GM21447 (cell line): ENCODE results near the gene DCPS.
"Not testable (repeated sequence)": the region's sequence is repeated elsewhere in the genome, so short reads cannot be mapped to it uniquely, and the experiment has no call there.

ENCODE experiments used
- ATAC-seq: cut with Tn5 transposase; IDR thresholded peaks from one replicate; pipeline ENCODE4 v1.9.1; 2021; ENCODE audit not compliant: unreplicated experiment

The DCPS gene, protein sequence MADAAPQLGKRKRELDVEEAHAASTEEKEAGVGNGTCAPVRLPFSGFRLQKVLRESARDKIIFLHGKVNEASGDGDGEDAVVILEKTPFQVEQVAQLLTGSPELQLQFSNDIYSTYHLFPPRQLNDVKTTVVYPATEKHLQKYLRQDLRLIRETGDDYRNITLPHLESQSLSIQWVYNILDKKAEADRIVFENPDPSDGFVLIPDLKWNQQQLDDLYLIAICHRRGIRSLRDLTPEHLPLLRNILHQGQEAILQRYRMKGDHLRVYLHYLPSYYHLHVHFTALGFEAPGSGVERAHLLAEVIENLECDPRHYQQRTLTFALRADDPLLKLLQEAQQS

DNA sequence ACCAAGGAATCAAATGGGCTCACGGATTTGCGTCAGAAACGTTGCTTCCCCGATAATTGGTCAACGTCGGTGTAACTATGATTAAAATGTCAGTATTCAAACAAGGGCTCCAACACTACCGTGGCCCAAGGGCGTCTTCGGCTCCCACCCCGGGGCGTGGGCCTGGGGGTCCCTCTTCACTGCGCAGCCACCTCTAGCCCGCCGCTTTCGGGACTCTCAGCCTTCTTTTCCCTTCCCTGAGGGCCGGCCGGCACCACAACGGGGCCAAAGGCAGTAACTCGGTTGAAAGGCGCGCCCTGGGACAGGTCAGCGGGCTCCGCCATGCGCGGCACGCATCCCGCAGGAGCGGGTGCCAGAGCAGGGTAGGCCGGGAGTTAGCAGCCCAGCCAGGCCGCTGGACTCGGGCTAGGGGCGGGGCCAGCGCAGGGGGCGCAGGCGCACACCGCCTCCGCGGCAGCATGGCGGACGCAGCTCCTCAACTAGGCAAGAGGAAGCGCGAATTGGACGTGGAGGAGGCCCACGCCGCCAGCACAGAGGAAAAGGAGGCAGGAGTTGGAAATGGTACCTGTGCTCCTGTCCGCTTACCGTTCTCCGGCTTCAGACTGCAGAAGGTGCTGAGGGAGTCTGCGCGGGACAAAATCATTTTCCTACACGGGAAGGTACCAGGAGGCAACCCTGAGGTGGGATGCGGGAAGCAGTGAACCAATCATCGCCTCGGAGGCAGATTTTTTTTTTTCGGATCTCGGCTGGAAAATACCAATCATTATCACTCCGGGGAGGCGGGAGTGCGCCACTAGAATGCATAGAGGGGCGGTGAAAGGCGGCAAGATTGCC, at the start of gene DCPS:
Gene DCPS, plus strand, starts transcription at position 438 of the 834 bp plus-strand sequence. Its CDS starts 21 bp downstream, at position 459.
- peak; percentile 77 for ATAC-seq

DNA sequence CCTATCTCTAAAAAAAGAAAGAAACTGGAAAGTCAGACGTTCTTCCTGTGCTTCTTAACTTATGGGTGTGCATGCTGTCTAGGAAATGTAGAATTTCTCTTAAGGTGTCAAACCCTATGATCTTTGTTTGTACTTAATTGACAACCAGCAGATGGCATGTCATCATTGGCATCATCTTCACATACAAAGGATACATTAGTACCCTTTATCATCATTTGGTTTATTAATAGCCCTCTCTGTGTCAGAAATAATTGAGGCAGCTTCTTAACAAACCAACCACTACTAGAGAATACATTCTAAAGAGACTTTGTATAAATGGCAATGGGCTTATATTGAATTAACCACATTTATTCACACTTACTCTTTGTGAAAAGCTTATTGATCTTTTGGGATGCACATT, 49.0 kb upstream of the DCPS start:
- no peak for ATAC-seq

DNA sequence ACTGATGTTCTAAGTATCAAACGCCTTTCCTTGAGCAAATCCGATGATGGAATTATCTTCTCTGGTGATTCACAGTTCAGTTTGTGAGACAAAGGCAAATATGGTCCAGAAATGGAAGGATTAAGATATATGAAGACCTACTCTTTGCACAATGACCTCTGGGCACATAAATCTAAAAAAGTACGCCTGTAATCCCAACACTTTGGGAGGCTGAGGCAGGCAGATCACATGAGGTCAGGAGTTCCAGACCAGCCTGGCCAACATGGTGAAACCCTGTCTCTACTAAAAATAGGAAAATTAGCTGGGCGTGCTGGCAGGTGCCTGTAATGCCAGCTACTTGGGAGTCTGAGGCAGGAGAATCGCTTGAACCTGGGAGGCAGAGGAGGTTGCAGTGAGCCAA, 48.4 kb upstream of the DCPS start:
- ATAC-seq, result not testable (repeated sequence)

DNA sequence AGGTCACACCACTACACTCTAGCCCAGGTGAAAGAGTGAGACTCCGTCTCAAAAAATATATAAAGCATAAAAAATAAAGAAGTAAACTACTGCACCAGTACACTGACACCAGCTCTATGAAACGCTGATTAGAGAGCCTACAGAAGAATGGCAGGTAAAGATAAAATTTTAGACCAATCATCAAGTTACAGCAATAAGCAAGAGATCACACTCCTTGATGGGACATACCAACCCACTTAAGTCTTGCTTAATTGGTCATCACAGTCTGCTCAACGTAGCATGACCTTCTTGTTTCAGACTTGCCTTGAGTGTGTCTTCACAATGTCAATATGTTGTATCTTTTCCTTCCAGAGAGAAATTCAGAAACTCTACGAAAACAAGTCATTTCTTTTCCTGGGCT, 47.6 kb upstream of the DCPS start:
- no peak for ATAC-seq

DNA sequence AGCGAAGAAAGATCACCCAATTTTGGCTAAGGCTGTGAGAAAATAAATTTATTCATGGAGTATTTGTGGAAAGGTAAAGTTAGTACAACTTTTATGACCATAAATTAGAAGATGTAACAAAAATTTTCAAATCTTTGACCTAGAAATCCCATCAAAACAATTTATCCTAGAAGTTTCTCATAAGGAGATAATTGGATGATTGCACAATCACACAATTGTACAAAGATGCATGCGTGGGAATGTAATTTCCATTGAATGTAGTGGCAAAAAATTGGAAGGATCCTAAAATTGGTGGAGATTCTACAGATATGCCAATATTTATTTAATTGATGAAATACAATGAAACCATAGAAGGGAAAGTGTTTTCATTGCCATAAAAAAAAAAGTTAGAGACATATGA, 46.7 kb upstream of the DCPS start:
- no peak for ATAC-seq

DNA sequence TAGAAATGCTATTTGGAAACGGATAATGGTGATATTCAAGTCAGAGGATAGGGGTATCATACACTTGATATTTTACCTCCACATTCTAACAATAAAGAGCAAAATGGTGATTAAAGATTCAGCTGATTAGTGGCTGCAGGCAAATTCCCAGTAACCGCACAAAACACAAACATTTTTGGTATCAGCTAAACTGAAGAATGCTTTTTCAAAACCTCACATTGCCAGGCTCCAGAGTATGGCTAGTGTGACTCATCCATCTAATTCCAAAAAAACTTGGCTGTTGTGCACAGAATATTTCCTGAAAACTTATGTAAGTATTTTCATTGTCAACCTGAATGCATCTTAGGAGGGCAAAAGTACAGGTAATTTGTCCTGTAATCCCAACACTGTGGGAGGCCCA, 46.1 kb upstream of the DCPS start:
- ATAC-seq, result no peak

DNA sequence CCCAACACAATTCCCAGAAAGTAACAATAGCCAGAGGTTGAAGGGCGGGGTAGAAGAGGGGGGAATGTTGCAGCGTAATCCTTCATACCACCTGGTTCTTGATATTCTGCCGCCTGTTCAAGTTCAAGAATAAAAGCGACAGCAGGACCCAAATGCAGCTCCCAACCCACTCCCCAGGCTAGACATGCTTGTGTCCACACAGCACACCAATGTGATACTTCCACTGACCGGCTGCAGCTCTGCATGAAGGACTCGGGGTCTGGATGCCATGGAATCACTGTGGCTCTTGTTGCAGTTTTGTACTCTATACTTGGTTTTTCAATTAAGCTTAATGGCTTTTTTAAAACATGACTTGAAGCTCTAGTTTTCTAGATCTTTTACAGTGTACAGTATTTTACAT, 41.6 kb upstream of the DCPS start:
- ATAC-seq, result no peak

DNA sequence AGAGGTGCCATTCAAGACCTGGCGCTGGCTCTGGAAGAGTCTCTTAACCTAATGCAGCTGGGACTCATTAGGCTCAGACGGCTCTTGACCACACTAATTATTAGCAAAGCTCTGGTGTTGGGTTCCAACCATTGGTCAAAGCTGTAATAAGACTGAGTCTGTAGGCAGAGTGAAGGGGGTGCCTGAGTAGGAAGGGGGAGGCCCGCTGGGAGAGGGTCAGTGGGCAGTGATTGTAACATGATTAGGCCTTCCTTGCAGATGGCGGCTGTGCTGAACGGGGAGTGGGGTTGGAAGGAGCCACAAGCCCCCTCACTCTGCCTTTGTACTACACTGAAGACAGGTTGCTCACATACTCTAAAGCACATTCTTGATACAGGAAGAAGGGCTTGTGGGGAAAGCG, 40.4 kb upstream of the DCPS start:
- no peak for ATAC-seq

DNA sequence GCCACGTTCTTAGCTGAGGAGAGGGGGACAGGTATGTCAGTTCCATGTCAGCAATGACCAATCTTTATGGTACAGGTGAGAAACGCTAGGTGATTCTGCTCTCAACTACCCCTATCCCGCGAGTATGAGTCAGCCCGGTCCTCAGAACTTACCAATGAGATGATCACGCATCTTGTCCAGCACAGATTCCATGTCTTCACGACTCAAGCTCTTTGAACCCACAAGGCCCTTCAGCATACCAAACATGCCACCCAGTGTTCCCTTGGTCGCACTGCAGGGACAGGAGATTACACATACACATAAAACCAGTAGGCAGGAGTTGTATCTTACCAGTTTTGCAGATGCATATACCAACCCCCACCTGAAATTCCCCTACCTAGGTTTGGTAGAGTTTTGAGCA, 38.0 kb upstream of the DCPS start:
- ATAC-seq, result no peak

DNA sequence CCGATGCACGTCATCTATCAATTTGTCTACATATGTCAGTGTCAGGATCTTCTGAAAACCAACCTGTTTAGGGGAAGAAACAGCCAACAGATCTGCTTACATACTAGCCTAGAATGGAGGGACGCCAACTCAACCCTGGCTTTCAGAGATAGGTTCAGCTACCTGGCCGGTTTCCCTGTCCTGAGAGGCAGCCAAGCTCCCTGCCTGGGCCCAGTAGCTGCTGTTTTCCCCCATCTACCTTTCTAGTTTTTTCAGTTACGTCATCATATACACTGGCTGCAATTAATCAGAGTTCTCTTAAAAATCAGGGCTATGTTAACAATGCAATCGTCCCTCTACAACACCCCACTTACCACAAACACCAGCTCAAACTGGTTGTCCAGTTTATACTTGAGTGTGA, 36.2 kb upstream of the DCPS start:
- ATAC-seq, result no peak

DNA sequence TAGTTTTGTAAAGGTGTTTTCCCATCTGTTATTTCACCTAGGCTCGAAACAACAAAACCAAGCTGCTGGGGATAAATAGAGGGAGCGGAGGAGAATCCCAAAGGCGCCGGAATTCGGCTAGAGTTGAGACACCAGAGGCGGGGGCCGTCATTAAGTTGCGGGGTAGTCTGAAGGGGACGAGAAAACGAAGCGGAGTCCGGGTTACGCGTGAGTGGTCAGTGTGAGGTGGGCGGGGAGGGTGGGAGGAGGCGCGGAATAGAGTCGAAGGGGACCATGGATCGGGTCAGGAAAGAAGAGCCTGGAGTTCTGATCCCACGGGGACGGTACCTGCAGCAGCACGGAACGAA, 35.5 kb upstream of the DCPS start:
- ATAC-seq, result peak; percentile 1

DNA sequence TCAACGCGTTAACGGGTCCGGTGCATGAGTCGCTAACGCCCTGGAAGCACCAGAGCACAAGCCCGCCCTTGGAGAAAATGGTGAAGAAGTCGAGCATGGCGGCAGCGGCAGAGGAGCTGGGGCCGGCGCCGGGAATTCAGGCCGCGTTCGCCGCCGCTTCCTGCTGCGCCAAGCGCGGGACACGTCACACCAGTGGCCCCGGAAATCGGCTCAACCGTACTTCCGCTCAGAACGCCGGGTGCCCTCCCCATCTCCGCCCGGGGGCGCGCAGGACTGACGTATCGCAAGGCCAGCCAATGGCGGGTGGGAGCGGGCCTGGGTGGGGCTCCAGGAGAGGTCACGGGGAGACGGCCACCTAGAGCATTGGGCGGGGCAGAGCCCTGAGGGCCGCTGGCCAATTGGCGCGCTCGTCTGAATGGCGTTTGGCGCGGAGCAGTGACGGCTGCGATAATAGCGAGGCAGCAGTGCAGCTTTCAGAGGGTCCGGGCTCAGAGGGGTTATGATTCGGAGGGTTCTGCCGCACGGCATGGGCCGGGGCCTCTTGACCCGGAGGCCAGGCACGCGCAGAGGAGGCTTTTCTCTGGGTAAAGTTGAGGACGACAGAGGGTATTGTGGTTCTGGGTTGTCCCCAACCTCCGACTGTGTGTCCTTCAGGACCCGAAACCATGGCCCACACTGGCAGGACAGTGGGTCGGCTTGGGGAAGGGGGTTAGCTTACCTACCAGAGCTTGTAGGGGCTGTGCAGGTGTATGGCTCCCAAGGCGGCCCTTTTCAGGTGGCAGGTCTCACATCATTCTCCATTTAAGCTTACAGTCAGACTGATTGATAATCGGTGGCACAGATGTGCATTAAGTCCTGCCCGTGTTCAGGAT, 34.9 kb upstream of the DCPS start, which contains the start of the genes FOXRED1 and SRPRA:
Gene FOXRED1, plus strand, starts transcription at position 447 of the 872 bp plus-strand sequence. Its CDS starts 53 bp downstream, at position 500.
Gene SRPRA, minus strand, starts transcription at position 188 of the 872 bp plus-strand sequence. Its CDS starts 91 bp downstream, at position 97.
- ATAC-seq, result peak; percentile 99

DNA sequence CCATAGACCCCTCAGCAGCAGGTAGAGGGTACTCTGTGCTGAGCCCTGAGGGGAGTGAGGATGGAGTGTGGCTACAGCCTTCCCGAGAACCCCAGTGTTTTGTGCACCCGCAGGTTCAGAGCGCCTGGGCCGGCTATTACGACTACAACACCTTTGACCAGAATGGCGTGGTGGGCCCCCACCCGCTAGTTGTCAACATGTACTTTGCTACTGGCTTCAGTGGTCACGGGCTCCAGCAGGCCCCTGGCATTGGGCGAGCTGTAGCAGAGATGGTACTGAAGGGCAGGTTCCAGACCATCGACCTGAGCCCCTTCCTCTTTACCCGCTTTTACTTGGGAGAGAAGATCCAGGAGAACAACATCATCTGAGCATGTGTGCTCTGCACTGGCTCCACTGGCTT, 26.5 kb upstream of the DCPS start:
- ATAC-seq, result no peak

DNA sequence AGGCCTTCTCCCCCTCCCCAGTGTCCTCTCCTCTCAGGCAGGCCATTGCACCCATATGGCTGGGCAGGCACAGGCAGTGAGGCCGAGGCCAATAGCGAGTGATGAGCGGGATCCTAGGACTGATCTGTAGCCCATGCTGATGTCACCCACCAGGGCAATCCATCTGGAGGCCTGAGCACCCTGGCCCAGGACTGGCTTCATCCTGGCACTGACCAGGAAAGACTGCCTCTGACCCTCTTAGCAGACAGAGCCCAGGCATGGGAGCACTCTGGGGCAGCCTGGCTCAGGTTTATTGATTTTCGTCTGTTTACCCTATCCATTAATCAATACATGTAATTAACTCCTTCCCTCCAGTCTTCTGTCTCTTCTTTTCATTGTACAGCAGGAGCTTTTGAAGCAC, 26.1 kb upstream of the DCPS start:
- no peak for ATAC-seq

DNA sequence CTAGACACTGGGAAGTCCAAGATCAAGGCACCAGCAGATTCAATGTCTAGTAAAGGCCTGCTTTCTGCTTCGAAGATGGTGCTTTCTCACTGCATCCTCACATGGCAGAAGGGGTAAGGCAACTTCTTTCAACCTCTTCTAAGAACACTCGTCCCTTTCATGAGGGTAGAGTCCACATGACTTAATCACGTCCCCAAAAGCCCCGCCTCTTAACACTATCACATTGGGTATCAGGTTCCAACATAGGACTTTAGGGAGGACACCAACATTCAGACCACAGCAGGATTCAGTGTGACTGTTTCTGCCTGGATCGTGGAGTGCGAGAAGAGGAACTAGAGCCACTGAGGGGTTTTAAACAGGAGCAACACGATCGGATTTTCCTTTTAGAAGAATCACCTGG, 24.7 kb upstream of the DCPS start:
- ATAC-seq, result no peak

DNA sequence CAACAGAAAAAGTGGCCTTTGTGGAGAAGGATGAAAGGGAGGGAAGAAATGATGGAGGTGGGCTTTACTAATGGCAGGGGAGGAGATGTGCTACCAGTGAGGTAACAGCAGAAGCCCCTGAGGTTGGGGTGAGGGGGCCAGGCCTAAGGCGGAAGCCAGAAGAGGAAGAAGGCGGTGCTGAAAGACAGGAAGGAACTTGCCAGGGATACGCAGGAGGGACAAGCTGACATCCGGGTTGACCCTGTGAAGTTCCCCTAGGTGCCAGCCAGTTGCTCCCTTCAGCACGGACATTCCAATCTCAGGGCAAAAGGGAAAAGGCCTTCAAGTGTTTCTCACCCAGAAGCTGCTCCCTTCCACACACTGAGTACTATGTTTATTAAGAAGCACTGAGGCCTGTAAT, 23.3 kb upstream of the DCPS start:
- ATAC-seq, result no peak

DNA sequence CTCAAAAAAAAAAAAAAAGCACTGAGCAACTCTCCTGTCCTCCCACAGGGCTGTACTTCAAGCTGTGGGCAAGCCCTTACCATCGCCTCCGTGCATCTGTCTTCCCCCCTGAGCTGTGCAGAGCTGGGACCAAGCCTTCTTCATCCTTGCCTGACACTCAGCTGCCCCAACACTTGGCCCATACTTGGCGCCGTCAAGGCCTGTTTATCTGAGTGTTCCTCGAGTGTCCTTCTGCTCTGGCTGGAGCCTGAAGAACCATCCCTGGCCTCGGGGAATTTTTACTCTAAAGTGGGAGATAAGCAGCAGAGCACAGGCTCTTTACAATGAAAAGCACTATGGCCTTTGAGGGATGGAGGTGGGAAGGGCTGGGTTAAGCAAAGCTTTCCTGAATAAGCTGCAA, 22.6 kb upstream of the DCPS start:
- no peak for ATAC-seq

DNA sequence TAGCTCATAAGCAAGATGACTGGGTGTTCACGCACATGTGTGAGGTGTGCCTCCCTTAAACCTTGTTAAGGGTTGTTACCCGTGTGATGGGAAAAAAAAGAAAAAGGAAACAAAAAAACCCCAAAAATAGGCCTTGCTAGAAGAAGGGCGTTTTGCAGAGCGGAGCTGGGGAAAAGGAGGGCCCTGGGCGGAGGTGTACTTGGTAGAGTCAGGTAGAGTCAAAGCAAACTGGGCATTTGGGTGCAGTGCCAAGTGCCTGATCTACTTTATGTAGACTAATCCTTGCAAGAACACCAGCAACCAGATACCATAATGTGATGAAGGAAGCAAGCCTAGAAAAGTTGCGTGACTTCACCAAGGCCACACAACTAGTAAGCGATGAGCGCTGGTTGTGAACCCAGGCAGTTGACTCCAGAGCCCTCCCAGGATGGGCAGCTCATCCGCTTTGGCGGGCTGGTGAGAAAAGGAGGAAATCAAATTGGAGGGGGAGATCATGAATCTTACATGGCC, 22.1 kb upstream of the DCPS start:
- no peak for ATAC-seq

DNA sequence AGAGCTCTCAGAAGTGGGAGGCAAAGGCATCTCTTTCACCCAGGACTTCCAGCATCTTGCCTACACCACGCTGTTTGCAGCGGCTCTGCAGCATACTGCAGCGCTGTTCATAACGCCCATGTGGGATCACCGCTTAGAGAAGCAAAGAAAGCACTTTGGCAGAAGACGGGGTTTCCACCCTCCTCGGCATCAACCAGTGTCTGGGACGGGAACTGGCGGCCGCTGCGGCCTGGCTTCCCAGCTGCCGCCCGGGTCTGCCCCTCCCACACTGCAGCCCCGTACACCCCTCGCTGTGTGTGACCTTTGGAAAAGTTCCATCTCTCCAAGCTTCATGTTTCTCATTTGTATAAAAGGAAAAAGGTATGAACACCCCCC, 21.5 kb upstream of the DCPS start:
- ATAC-seq, result no peak

DNA sequence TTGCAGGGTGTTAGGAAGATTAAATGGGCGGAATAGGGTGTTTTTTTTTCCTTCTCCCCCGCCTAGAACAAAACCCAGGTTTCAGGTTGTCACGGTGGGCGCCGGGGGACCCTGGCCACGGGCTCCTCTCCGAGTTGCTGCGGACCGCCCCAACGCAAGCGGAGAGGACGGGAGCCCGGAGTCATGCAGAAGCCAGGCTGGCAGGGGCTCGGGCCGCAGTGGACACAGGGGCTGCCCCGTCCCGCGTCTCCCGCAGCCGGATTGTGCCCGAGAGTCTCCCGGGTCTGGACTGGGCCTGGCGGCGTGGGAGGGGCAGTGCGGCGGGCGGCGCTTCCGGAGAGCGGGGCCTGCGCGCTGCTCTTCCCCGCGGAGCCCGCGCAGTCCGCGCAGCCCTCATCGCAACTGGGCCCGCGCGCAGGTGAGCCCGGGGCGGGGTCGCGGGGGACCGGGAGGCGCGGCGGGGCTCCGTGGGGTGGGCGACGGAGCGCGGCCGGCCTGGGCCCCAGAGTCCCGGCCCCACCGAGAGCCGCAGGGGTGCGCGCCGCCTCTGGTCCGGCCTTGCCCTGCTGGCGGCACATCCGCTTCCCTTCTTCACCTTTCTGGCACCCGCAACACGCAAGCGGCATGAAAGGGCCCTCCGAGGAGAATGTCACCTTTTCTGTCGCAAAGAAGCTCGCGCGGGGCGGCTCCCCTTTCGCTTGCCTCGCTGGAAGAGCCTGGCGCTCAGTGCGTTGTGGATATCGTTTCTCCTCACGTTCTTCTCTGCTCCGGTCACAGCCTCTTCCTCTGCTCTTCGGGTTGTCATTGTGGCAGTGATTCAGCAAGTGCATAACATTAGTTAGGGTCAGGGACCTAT, 20.9 kb upstream of the DCPS start, which contains the start of gene TIRAP:
Gene TIRAP, plus strand, starts transcription at position 358 of the 856 bp plus-strand sequence. CDS start 7,802 bp downstream, outside the sequence.
- ATAC-seq, result peak; percentile 52
